Stimulated activated CD8-positive, alpha-beta memory T cell treated with anti-CD3 and anti-CD28 coated beads, Interleukin-15, amount 100 ng/mL, for 1 hour (primary cell): ENCODE measurements around the gene TLE3.

ENCODE experiments used
- DNase-seq: peaks from one replicate; pipeline ENCODE4 v3.0.0-alpha.2; 2020; ENCODE audit warnings: low read depth

TLE3 gene

GRCh38 chr15:70098461-70099166 is 897 bp upstream of the TLE3 start:
- DNase-seq: no peak

- DNase-seq: no peak
Observed at GRCh38 chr15:70098153-70098460, 390 bp upstream of the TLE3 start.

GRCh38 chr15:70097063-70097320 is 725 bp downstream of the TLE3 start:
- no peak for DNase-seq

- DNase-seq: no peak
Observed at GRCh38 chr15:70096215-70097062, 1.3 kb downstream of the TLE3 start.

GRCh38 chr15:70095408-70096214 is 2.1 kb downstream of the TLE3 start:
- DNase-seq: no peak

GRCh38 chr15:70094690-70095311 is 2.9 kb downstream of the TLE3 start:
- DNase-seq: no peak

GRCh38 chr15:70093481-70094319 is 4.0 kb downstream of the TLE3 start:
- no peak for DNase-seq

- no peak for DNase-seq
Observed at GRCh38 chr15:70093070-70093469, 4.6 kb downstream of the TLE3 start.

GRCh38 chr15:70092464-70093027 is 5.2 kb downstream of the TLE3 start:
- DNase-seq: no peak

- no peak for DNase-seq
Observed at GRCh38 chr15:70091726-70092463, 5.8 kb downstream of the TLE3 start.

GRCh38 chr15:70090436-70091296 is 7.1 kb downstream of the TLE3 start:
- DNase-seq: no peak

GRCh38 chr15:70089692-70089971 is 8.1 kb downstream of the TLE3 start:
- DNase-seq: no peak

GRCh38 chr15:70088887-70089691 is 8.6 kb downstream of the TLE3 start:
- no peak for DNase-seq

GRCh38 chr15:70088455-70088854 is 9.3 kb downstream of the TLE3 start:
- DNase-seq: no peak

GRCh38 chr15:70087708-70088352 is 9.9 kb downstream of the TLE3 start:
- no peak for DNase-seq

GRCh38 chr15:70086636-70087035 is 11.1 kb downstream of the TLE3 start:
- no peak for DNase-seq

- DNase-seq: no peak
Observed at GRCh38 chr15:70084461-70084860, 13.3 kb downstream of the TLE3 start.

GRCh38 chr15:70083946-70084345 is 13.8 kb downstream of the TLE3 start:
- DNase-seq: no peak

GRCh38 chr15:70083418-70083817 is 14.3 kb downstream of the TLE3 start:
- no peak for DNase-seq
